Motor neuron (in vitro differentiated cells): ENCODE results near the gene CTNNAL1. TPM values are rescaled to one million over a fixed set of nuclear protein-coding genes. Genes with fewer than 3 reads are reported as not detected.
"Not testable (repeated sequence)": the region's sequence is repeated elsewhere in the genome, so short reads cannot be mapped to it uniquely, and the experiment has no call there.

ENCODE experiments used
- ATAC-seq, 8 experiments: fragments of 200-7000 bp; cut with Tn5 transposase; replicated peaks in 6 of 8; 2 replicates each; pipeline ENCODE4 v1.8.0; 2021; ENCODE audit warnings: mild to moderate bottlenecking in 8 of 8, moderate library complexity in 8 of 8
- H3K27ac ChIP-seq, 2 donors: fragments of 250-450 bp; sonication (Bioruptor Pico); 2 replicates each; pipeline ENCODE4 v1.9.0; 2021; ENCODE audit warnings: antibody characterized with exemption in 2 of 2, mild to moderate bottlenecking in 2 of 2, moderate library complexity in 1 of 2
- H3K4me1 ChIP-seq, 2 donors: fragments of 250-450 bp; sonication (Bioruptor Pico); replicated peaks in 1 of 2; 2 replicates each; pipeline ENCODE4 v1.6.1; 2021; ENCODE audit warnings: antibody characterized with exemption in 2 of 2, mild to moderate bottlenecking in 2 of 2, moderate library complexity in 1 of 2
- H3K4me3 ChIP-seq, 5 donors: fragments of 250-450 bp; sonication (Bioruptor Pico); 2 replicates each; pipeline ENCODE4 v1.9.0; 2021; ENCODE audit warnings: antibody characterized with exemption in 5 of 5, mild to moderate bottlenecking in 5 of 5, moderate library complexity in 4 of 5
- WGBS, 10 experiments: fragments of 450-650 bp; shearing (Covaris generic); methylation state at CpG; one replicate each; pipeline ENCODE4 v1.0.0; 2022; 5-methylcytosine and 5-hydroxymethylcytosine counted together
- in situ Hi-C, 9 experiments: fragments of 400-800 bp; cut with MboI; loops; one replicate each; pipeline ENCODE4 v1.15.0; 2021; ENCODE audit warnings: low sequenced_read_pairs in 9 of 9, low pct_unique_long_range_greater_than_20kb in 2 of 9; ENCODE audit not compliant: unreplicated experiment in 9 of 9
- total RNA-seq, 8 experiments: library from RNA; unstranded; fragments of 300-600 nt; gene quantifications; 2 replicates each; pipeline versions ENCODE4 v1.2.3 to v1.2.4, GENCODE V29; 2022

Gene CTNNAL1
- total RNA-seq, 8 experiments from 2014 or later, result 16.3 to 34.7 (median 19.5) TPM

DNA sequence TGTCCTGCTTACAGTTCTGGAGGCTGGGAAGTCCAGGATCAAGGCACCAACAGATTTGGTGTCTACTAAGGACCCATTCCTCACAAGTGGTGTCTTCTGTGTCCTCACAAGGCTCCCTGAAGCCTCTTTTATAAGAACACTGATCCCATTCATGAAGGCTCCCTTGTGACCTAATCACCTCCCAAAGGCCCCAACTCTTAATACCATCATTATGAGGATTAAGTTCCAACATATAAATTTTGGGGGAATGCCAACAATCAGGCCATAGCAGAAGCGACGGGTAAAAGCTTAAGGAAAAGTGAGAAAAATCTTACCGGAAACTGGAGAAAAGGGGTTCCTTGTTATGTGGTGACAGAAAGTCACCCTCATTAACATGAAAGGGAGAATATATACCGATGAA is 11.2 kb downstream of the CTNNAL1 start:
- in situ Hi-C loops, result no loop called here
- 82 to 100% (median 100%) methylated on average over 1 to 4 of the region's 4 CpGs for WGBS, 10 experiments

DNA sequence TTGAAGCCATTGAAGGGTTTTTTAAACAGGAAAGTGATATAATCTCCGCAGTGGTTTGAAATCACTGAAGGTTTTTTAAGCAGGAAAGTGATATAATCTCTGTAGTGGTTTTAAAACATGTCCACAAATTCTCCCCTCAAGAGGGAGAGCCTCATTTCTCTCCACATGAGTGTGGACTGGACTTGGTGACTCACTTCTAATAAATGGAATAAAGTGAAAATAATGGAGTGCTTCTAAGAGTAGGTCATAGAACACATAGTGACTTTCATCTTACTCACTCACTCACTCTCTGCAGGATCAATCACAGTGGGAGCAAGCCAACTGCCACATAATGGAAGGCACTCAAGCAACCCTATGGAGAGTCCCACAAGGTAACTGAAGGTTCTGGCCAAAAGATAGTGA is 12.0 kb downstream of the CTNNAL1 start:
- 33 to 100% (median 88%) methylated on average over 1 of the region's 1 CpG; no CpG with 5 or more reads in 4 of the 10 experiments for WGBS, 10 experiments
- no peak overlapping the region for H3K4me3 ChIP-seq
- no peaks in the 10 kb centered on the region for H3K4me1 ChIP-seq
- no peak overlapping the region for H3K27ac ChIP-seq
- in situ Hi-C loops, result no loop called here
- peak in 2 of 8 experiments; percentile 60 to 78 for ATAC-seq

More for the DNA sequence above, 11.2 kb downstream of the CTNNAL1 start:
- H3K27ac ChIP-seq, result no peak overlapping the region
- no peaks in the 10 kb centered on the region for H3K4me1 ChIP-seq
- no peak overlapping the region for H3K4me3 ChIP-seq
- ATAC-seq, result no peak

DNA sequence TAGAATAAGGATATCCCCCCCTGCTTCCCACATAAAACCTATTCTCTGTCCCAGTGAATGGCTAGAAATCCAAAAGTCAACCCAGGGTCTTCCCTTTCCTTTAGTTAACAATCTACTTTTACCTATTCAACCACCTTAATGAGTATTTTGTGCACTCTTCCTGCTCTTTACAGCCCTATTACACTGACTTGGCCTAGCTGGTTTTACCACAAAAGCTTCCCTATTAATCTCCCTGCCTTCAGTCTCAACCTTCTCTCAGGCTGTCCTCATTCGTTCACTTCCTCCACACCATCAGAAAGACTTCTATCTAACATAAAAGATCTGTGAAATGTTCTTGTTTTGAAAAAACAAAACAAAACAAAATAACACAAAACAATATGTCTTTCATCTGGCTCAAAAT is 16.2 kb downstream of the CTNNAL1 start:
- no peak for ATAC-seq
- Histone ChIP-seq H3K4me3 (no peak overlapping the region), H3K27ac (no peak overlapping the region), H3K4me1 (no peaks in the 10 kb centered on the region)
- whole genome bisulfite sequencing, 10 experiments, result 38 to 100% (median 86%) methylated on average over 1 of the region's 1 CpG; no CpG with 5 or more reads in 3 of the 10 experiments
- in situ Hi-C loops, result no loop called here

DNA sequence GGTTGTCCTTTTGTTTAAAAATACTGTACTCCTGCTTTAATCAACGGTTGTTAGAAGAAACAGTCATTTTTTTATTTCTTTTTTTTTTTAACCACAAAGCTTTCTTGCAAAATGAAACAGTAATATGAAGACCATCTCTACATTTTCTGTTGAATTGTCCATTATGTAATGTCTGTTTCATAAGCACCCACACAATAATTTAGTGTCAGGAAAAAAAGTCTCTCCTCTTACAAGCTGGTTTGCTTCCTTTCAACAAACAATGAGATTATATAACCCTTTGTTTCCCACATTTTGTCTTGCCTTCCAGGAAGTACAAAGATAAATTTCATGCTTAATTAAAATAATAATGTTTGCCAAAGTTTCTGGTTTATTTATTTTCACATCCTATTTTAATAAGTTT is 16.7 kb downstream of the CTNNAL1 start:
- in situ Hi-C loops, result no loop called here
- 17 to 100% (median 100%) methylated on average over 1 of the region's 1 CpG; no CpG with 5 or more reads in 3 of the 10 experiments for WGBS, 10 experiments
- H3K27ac ChIP-seq, result no peak overlapping the region

DNA sequence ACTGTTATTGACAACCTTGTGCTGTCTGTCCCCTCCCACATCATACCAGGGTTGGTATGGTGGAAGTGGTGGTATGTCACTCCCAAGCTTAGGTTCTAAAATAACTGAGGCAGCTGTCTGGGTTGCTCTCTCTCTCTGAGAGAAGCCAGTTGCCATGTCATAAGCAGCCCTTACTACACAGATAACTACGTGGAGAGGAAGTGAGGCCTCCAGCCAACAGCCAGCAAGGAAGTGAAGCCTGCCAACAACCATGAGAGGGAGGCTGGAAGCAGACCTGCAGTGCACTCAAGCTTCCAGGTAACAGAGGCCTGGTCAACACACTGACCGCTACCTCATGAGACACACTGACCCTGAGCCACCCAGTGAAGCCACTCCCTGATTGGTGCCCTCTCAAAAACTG is 18.6 kb downstream of the CTNNAL1 start:
- Histone ChIP-seq H3K4me1 (no peaks in the 10 kb centered on the region), H3K4me3 (no peak overlapping the region), H3K27ac (no peak overlapping the region)
- no peak for ATAC-seq
- in situ Hi-C loops, result no loop called here
- 50 to 100% (median 94%) methylated on average over 1 to 2 of the region's 2 CpGs; no CpG with 5 or more reads in 6 of the 10 experiments for WGBS, 10 experiments

More for the DNA sequence above, 16.7 kb downstream of the CTNNAL1 start:
- no peaks in the 10 kb centered on the region for H3K4me1 ChIP-seq
- H3K4me3 ChIP-seq, result no peak overlapping the region
- no peak for ATAC-seq

DNA sequence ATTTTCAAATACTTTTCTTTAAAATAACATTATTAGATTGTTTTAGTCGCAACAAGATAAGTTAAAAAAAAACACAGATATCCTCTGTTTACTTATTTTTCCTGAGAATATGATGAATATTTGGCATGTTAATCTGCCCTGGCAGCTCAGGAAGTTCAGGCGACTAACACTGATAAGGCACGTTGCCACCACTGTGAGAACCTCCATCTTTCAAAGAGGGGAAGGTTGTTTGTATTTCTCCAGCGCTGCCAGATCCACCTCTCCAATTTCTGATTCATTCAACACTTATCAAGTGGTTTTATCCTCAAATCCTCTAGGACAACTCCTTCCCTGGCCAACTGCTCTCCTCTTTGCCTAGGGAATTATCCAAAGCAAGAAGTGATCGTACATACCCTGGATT is 21.8 kb downstream of the CTNNAL1 start:
- in situ Hi-C loops, result no loop called here
- 75 to 100% (median 96%) methylated on average over 1 to 5 of the region's 5 CpGs for WGBS, 10 experiments
- no peak for ATAC-seq

DNA sequence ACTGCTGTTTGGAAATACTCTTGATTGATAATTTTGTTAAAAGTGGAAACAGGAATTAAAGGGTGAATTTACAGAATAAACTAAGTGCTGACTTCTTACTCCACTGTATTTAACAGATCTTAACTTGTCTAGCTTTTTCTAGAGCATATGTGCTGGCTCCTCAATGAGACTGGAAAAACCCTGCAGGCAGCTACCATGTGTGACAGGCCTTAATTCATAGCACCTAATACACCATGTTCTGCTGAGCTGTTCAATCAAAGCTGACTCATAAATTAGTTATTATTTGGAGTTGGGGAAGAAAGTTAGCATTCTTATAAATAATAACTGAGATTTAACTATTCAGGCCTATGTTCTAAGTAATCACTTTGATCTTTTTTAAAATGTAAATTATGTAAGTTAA is 29.4 kb downstream of the CTNNAL1 start:
- in situ Hi-C loops, result no loop called here
- Histone ChIP-seq H3K27ac (no peak overlapping the region), H3K4me3 (no peak overlapping the region), H3K4me1 (no peaks in the 10 kb centered on the region)
- no peak for ATAC-seq

More for the DNA sequence above, 21.8 kb downstream of the CTNNAL1 start:
- Histone ChIP-seq H3K4me1 (no peaks in the 10 kb centered on the region), H3K4me3 (no peak overlapping the region), H3K27ac (no peak overlapping the region)

DNA sequence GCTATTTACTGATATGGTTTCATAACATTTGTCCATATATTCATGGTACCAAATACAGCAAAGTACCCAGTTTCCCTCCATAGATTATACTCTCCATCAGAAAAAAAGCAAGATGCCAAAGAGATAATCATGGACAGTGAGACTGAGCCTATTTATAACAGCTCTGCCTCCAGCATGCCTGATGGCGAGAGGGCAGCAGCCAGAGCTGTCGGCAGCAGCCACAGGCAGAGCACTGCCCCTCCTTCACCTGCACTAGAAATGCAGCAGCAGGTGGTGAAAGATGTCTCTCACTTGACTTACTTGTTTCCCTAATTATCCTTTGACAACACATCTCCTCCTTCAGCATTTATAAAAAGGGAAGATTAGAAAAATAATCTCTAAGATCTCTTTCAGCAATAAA is 32.4 kb downstream of the CTNNAL1 start:
- H3K4me3 ChIP-seq, result no peak overlapping the region
- WGBS, 10 experiments, result 78 to 85% (median 83%) methylated on average over 2 of the region's 2 CpGs; no CpG with 5 or more reads in 7 of the 10 experiments
- no peaks in the 10 kb centered on the region for H3K4me1 ChIP-seq
- no peak overlapping the region for H3K27ac ChIP-seq
- in situ Hi-C loops, result no loop called here
- ATAC-seq, result no peak

DNA sequence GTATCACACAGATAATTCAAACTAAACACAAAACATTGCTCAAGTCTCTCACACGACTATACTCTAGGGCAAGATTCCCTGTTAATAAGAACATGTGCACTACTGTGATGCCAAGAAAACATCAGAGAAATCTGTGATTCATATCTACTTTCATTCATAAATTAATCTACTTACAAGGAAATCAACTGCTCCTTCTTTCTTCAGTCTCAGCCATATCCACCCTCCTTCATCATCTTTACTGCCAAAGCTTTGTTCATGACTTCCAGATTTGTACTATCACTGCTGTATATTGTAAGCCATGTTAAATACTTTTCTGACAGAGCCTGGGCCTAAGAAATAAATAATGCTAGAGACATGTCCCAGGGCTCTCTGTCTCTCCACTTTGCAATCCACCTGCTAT is 35.1 kb downstream of the CTNNAL1 start:
- H3K4me3 ChIP-seq, result no peak overlapping the region
- no peaks in the 10 kb centered on the region for H3K4me1 ChIP-seq
- no peak for ATAC-seq
- in situ Hi-C loops, result no loop called here
- 0 to 100% (median 78%) methylated on average over 1 of the region's 1 CpG; no CpG with 5 or more reads in 5 of the 10 experiments for WGBS, 10 experiments
- no peak overlapping the region for H3K27ac ChIP-seq

DNA sequence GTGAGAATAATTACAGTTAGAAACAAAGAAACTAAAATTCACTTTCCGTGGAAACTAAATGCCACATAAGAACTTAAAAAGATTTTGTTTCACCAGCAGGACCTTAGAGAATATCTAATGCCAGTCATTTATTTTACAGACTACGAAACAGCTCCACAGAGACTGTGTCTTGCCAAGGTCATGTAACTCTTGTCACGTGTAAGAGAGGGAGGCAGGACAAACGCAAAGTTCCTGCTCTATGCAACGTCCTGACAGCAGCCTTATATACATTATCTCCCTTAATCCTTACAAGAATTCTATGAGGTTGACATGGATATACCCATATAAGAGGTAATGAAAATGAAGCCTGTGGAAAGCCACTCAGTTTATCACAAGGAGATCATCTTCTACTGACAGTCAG is 39.4 kb downstream of the CTNNAL1 start:
- H3K4me3 ChIP-seq, result no peak overlapping the region
- in situ Hi-C loops, result no loop called here
- H3K27ac ChIP-seq, result no peak overlapping the region
- 50 to 94% (median 84%) methylated on average over 1 to 5 of the region's 5 CpGs for WGBS, 10 experiments
- H3K4me1 ChIP-seq, result no peaks in the 10 kb centered on the region
- no peak for ATAC-seq

DNA sequence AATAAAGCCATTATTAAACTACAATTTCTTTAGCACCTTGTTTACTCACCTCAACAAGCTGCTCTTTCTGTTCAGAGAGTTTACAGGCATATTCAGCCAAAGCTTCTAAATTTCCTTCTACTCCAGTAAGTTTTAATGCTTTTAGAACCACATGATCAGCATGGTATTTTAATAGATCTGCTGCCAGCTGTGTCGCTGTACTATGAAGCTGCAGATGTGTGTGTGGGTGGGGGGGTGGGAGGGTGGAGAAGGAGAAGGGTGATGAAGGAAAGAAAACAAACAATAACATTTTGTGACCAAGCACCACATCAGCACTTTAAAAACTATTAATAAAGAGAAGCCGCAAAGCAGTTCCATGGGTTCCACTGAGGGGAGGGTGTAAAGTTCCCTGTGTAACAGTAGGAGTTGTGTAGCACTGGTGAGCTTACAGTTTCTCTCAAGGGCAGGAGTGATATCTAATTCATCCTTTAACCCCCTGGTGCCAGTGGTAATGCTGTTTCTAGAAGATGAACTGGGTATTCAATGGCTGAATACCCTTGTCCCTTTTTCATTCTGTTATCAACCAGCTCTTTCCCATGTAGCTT is 40.6 kb downstream of the CTNNAL1 start:
- H3K27ac ChIP-seq, result no peak overlapping the region
- no peaks in the 10 kb centered on the region for H3K4me1 ChIP-seq
- in situ Hi-C loops, result no loop called here
- peak in 2 of 8 experiments; percentile 57 to 92 for ATAC-seq
- WGBS, 10 experiments, result 17 to 100% (median 83%) methylated on average over 1 to 2 of the region's 2 CpGs; no CpG with 5 or more reads in 5 of the 10 experiments
- no peak overlapping the region for H3K4me3 ChIP-seq

DNA sequence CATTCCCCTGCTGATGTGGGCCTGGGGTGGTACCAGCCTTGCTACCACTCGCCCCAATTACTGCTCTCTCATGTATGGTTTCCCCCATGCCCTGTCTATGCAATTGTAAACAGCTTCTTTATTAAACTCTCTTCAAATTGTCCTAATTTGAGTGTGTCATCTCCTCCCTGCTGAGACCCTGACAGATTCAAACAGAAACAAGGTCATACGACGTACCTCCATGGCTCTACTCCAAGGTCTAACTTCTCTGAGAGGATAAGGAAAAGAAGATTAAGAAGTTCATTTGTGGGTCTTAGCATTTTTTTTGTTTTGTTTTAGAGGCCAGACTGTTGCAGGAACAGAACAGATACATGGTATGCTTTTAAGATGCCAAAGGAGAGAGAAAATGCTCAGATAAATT is 41.1 kb downstream of the CTNNAL1 start:
- in situ Hi-C loops, result no loop called here
- Histone ChIP-seq H3K4me3 (no peak overlapping the region), H3K4me1 (no peaks in the 10 kb centered on the region), H3K27ac (no peak overlapping the region)
- 57 to 100% (median 95%) methylated on average over 1 to 3 of the region's 3 CpGs for WGBS, 10 experiments
- ATAC-seq, result no peak

DNA sequence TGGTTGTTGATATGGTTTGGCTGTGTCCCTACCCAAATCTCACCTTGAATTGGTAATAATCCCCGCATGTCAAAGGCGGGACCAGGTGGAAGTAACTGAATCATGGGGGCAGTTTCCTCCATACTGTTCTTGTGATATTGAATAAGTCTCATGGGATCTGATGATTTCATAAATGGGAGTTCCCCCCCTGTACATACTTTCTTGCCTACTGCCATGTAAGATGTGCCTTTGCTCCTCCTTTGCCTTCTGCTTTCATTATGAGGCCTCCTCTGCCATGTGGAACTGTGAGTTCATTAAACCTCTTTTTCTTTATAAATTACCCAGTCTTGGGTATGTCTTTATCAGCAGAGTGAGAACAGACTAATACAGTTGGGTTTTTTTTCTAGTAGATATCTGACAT is 41.9 kb downstream of the CTNNAL1 start:
- H3K27ac ChIP-seq, H3K4me3 ChIP-seq, H3K4me1 ChIP-seq, ATAC-seq, in situ Hi-C loops: not testable (repeated sequence)
- 75 to 100% (median 100%) methylated on average over 1 to 2 of the region's 2 CpGs; no CpG with 5 or more reads in 3 of the 10 experiments for WGBS, 10 experiments

DNA sequence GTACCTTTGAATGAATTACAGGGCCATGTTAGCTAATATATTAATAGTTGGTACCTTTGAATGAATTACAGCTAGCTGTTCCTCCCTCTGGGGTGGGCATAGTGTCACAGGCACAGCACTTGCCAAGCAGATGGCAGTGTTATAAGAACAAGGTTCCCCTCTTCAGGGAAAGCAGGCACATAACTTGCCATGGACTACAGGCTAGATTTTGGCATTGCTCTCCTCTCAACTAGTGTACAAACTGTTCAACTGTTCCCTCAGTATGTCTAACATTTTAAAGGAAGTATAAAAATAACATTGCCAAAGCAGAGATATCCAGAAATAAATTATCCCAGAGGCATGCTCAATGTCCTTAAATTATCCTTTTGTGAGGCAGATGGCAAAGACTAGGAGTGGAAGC is 45.4 kb downstream of the CTNNAL1 start:
- H3K27ac ChIP-seq, result no peak overlapping the region
- no peak for ATAC-seq
- in situ Hi-C loops, result no loop called here
- H3K4me1 ChIP-seq, result no peaks in the 10 kb centered on the region
- no peak overlapping the region for H3K4me3 ChIP-seq
